HG03196 (cell line): ENCODE results near the gene EIF4G1.
"Not testable (repeated sequence)": the region's sequence is repeated elsewhere in the genome, so short reads cannot be mapped to it uniquely, and the experiment has no call there.

Experiments used
- ATAC-seq: cut with Tn5 transposase; IDR thresholded peaks from one replicate; pipeline ENCODE4 v1.9.1; 2021; ENCODE audit not compliant: unreplicated experiment

EIF4G1 gene

DNA sequence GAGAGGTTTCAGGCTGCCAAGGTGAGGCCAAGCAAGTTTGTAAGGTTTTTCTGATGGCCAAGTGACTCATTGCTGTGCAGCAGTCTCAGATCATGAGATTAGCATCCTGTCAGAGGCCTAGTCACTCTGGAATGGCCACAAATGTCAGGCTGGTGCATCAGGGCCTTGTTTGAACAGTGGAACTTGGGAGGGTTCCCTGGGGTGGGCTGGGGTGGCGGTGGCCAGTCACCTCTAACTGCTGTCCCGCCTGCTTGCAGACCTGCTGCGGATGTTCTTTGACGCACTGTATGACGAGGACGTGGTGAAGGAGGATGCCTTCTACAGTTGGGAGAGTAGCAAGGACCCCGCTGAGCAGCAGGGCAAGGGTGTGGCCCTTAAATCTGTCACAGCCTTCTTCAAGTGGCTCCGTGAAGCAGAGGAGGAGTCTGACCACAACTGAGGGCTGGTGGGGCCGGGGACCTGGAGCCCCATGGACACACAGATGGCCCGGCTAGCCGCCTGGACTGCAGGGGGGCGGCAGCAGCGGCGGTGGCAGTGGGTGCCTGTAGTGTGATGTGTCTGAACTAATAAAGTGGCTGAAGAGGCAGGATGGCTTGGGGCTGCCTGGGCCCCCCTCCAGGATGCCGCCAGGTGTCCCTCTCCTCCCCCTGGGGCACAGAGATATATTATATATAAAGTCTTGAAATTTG lies 20.2 kb downstream of the EIF4G1 start:
- no peak for ATAC-seq

DNA sequence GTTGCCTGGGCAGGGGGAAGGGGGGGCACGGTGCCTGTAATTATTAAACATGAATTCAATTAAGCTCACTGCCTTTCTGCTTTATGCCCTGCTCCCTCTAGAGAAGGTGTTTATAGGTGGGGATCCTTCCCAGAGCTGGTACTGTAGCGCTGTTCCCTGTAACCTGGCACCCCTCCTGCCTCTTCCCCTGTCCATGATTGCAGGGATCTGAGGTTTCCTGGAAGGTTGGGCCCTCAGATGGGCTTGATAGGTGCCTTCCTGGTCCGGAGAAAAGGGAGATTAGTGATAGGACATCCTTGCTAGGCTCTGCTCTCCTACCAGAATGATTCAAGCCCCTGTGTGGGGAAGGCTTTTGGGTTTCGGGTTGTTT lies 20.9 kb downstream of the EIF4G1 start:
- ATAC-seq, result peak; percentile 2

DNA sequence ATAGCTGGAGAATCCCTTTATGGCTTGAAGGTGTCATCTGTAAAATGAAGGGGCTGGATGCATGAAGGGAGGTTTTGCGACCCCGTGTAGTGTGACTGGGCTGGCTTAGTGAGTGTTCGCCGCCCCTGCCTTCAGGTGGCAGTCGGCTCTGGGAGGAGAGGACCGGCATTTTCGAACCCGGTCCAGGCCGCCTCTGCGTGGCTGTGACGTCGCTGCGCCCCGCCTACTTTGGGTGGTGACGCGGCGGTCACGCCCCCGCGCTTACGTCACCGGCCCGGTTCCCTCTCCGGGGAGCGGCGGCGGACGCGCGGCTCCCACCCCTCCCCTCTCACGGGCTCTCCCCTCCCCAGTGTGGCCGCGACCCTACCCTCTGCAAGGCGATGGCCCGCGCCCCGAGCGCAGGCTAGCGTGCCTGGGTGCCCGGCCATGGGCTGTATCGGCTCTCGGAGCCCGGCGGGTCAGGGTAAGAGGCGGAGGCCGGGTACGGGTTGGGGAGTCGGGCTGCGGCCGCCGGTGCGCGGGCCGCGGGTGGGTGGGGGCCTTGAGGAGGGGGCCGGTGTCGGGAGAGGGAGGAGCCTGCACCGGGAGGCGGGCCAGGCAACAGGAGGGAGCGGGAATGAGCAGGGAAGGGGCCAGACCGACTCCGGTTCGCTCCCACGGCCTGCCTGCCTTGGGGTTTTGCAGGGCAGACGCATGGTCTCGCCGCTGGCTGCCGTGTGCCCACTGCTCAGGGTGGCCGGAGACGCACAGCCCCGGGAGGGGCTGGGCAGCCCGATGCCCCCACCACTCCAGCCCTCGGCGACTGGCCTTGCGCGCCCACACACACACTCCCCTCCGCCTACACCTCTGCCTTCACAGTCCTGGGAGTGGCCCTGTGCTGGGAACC lies 21.5 kb downstream of the EIF4G1 start:
- ATAC-seq, result peak; percentile 71

DNA sequence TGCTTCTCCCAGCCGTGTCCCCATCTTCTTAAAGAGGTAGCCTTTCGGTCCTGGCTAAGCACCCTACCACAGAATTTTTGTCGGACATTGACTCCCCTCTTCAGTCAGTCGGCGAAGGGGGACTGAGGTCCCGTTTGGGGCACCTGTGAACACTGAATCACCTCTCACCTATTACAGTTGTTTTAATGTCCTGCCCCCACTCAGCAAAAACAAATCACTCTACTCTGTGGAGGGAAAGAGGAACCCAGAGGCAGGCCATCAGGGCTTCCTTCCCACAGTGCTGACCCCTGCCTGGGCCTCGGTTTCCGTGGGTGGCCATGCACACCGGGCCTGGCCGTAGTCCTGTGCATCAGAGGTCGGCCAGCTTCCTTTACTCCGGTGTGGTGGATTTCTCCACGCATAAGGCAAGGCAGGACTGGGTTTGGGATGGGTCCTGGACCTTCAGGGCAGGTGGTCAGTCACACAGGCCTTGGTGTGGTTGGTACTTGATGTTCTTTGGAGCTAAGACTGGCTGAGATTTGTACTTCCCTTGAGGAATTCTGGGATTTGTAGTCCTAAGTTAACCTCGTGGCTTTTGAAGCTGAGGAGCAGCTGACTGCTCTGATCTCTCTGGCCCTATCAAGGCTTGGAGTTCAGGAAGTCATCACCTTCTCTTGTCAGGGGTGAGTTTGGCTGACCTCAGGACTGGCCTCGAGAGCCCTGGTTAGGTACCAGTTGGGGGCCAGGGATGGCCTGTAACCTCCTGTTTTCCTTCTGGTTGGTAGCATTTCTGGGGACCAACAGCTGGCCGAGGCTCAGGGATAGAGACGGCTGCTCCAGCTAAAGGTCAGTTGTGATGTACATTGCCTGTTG lies 22.4 kb downstream of the EIF4G1 start:
- no peak for ATAC-seq

DNA sequence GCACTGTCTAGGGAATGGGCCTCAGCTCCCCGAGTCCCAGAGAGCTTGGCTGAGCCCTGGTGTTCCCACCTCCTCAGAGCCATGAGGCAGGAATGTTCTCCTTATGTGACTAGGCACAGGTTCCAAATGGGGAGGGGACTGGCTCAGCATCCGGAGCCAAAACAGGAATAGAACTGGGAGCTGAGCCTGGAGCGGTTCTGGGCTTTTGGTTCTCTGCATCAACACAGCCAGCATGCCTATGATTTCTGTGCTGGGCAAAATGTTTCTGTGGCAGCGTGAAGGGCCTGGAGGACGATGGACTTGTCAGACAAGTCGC lies 23.0 kb downstream of the EIF4G1 start, which contains the start of gene FAM131A:
Gene FAM131A, plus strand, starts transcription at position 202 of the 316 bp plus-strand sequence. Its CDS starts 31 bp downstream, at position 233.
- no peak for ATAC-seq

DNA sequence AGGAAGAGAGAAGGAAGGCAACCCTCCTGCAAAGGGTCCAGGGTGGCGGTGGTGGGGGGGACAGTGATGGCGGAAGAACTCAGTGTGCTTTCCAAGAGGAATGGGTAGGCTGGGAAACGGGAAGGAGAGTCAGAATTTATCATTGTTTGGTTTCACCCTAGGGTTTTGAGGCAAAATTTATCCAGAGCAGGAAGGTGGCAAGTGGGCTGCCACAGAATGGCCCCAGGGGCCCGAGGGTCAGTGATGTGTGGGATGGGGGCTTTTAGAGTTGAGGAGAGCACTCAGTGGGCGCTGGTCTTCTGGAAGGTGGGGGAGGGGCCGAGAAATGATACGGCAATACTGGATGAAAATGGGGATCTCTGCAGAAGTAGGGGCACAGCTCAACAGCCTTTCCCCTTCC lies 23.6 kb downstream of the EIF4G1 start:
- no peak for ATAC-seq

DNA sequence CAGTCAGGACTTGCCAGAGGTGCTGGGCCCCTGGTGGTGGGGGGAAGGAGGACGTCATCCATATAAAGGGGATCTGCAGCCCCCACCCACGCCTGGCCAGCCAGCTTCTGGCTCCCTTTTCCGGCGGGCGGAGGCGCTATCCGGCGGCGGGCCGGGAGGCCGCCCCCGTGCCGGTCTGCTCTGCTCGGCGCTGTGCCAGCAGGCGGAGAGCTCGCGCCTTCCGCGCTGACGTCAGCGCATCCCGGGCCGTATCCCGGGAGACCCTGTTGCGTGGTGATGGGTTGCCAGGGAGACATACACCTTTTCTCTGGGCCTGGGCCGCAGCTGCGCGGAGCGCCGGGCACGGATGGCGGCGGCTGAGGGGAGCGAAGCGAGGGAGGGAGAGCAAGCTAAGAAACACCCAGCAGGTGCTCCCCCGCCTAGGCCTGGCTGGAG lies 24.1 kb downstream of the EIF4G1 start:
- no peak for ATAC-seq

DNA sequence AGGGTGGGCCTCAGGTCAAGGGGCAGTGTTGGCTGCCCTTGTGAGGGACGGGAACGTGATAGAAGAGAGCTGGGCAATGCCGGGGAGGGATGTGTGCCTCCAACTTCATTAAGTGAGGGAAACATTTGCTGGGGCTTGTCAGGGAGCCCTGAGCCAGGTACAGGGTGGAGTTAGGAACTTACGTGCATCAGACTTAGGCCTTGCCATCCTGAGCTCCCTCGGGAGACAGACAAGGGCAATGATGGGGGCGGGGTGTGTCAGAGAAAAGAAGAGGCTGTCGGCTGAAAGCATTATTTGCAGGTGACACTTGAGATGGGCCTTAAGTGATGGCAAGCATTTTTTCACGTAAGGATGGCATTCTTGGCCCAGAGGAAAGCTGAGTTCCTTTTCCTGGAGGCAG lies 24.6 kb downstream of the EIF4G1 start:
- ATAC-seq, result no peak

DNA sequence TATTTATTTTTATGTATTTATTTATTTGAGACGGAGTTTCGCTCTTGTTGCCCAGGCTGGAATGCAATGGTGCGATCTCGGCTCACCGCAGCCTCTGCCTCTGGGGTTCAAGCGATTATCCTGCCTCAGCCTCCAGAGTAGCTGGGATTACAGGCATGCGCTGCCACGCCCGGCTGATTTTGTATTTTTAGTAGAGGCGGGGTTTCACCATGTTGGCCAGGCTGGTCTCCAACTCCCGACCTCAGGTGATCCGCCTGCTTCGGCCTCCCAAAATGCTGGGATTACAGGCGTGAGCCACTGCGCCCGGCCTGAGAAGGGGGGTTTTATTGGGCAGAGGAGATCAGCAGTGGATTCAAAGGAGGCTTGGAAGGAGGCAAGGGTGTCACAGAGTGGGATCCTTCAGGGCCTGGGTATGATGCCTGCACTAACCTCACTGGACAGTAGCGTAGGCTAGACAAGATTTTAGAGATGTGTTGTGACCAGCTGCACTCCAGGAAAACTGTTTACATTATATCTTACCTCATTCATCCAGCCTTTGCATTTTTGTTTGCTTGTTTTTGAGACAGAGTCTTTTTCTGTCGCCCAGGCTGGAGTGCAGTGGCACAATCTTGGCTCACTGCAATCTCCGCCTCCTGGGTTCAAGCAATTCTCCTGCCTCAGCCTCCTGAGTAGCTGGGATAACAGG lies 25.2 kb downstream of the EIF4G1 start:
- not testable (repeated sequence) for ATAC-seq

DNA sequence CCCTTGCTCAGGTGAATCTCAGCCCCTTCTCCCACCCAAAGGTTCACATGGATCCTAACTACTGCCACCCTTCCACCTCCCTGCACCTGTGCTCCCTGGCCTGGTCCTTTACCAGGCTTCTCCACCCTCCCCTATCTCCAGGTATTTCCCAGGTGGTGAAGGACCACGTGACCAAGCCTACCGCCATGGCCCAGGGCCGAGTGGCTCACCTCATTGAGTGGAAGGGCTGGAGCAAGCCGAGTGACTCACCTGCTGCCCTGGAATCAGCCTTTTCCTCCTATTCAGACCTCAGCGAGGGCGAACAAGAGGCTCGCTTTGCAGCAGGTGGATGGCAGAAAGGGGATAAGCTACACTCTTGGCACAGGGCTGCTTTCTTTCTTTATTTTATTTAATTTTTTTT lies 27.5 kb downstream of the EIF4G1 start:
- no peak for ATAC-seq

DNA sequence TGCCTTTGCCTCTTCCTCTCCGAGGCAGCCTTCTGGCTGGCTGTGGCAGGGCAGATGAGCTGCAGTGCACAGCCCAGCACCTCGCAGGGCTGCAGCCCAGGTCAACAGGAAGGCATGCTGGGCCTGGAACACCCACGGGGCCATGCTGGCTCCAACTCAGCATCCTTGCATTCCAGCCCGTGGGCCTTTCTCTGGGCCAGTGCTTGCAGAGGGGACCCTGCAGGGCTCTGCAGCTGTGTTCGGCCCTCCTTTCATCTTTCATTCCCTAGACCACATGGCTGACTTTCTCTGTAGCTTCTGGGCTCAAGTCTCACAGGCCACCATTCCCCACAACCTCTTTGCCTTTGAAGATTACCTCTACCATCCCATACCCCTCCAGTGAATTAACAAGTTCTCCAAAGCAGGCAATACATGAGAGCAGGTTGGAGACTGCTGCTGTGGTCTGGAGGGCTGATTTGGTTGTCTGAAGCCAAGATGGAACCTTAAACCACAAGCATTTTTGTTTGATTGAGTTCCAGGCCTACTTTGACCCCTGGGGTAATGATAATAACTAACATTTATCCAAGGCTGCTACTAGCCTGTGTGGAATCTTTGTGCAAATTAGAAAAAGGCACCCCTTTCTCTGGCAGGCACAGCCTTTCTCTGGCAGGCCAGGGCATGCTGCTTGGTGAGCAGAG lies 28.9 kb downstream of the EIF4G1 start:
- ATAC-seq, result no peak

DNA sequence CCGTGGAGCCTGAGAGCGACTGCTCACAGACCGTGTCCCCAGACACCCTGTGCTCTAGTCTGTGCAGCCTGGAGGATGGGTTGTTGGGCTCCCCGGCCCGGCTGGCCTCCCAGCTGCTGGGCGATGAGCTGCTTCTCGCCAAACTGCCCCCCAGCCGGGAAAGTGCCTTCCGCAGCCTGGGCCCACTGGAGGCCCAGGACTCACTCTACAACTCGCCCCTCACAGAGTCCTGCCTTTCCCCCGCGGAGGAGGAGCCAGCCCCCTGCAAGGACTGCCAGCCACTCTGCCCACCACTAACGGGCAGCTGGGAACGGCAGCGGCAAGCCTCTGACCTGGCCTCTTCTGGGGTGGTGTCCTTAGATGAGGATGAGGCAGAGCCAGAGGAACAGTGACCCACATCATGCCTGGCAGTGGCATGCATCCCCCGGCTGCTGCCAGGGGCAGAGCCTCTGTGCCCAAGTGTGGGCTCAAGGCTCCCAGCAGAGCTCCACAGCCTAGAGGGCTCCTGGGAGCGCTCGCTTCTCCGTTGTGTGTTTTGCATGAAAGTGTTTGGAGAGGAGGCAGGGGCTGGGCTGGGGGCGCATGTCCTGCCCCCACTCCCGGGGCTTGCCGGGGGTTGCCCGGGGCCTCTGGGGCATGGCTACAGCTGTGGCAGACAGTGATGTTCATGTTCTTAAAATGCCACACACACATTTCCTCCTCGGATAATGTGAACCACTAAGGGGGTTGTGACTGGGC lies 30.3 kb downstream of the EIF4G1 start:
- no peak for ATAC-seq

DNA sequence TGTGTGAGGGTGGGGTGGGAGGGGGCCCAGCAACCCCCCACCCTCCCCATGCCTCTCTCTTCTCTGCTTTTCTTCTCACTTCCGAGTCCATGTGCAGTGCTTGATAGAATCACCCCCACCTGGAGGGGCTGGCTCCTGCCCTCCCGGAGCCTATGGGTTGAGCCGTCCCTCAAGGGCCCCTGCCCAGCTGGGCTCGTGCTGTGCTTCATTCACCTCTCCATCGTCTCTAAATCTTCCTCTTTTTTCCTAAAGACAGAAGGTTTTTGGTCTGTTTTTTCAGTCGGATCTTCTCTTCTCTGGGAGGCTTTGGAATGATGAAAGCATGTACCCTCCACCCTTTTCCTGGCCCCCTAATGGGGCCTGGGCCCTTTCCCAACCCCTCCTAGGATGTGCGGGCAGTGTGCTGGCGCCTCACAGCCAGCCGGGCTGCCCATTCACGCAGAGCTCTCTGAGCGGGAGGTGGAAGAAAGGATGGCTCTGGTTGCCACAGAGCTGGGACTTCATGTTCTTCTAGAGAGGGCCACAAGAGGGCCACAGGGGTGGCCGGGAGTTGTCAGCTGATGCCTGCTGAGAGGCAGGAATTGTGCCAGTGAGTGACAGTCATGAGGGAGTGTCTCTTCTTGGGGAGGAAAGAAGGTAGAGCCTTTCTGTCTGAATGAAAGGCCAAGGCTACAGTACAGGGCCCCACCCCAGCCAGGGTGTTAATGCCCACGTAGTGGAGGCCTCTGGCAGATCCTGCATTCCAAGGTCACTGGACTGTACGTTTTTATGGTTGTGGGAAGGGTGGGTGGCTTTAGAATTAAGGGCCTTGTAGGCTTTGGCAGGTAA lies 31.1 kb downstream of the EIF4G1 start:
- ATAC-seq, result no peak

DNA sequence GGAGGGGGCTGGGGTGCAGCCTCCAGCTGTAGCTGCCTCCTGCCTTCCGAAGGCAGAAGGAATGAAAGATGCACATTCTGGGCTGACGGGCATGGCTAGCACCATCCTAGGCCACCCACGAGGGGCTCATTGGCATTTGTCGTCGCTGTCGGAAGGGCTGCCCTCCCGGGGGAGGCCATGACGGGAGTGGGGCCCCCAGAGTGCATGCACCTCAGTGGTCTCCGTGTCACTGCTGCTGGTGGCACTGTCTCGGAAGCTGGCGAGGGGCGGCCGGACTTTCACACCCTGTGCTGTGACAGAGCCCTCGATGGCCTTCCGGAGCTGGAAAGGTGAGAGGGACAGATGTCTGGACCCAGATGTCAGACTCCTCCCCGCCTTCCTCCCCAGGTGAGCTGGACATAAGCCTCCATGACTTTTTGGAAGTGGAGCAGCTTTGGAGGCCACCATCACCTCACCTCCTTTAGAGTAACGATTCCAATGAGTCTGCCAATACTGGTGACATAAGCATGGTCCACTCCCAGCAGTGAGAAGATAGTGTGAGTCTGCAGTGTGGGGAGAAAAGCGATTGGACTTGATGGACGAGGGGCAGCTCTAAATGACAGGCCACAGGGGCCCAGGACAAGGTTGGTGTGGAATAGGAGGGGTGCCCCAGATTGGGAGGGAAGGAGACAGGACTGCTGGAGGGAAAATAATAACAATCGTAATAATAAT lies 32.2 kb downstream of the EIF4G1 start:
- no peak for ATAC-seq

DNA sequence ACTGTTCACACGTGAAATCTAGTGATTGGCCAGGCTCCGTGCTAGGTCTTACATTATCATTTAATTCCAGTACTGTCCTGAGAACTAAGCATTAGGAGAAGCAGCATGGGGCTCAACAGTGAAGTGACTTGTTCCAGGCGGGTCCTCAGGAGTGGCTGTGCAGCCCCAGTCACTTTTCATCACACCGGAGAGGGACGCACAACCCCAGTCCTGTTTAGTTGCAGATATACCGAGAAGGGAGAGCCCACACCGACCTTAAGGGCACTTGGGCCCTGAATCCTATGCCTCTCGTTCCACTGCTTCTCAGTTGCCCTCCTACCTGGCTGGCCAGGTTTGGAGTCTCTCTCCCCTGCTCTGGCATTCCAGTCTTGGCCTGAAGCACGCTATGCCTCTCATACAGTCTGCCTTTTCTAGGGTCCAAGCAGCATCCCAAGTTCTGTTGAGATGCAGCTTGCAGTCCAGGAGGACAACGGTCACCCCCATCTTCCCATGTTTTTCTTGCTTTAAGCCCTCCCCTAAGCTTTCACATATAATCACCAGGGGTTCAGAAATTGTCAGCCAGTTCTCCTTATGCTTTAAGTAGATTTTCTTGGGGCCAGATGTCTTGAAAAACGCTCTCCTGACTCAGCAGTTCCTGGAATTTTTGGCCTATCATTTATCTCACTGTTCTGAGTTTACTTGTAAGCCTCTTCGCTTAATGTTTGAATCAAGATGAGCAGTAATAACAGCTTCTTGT lies 33.1 kb downstream of the EIF4G1 start:
- ATAC-seq, result no peak

DNA sequence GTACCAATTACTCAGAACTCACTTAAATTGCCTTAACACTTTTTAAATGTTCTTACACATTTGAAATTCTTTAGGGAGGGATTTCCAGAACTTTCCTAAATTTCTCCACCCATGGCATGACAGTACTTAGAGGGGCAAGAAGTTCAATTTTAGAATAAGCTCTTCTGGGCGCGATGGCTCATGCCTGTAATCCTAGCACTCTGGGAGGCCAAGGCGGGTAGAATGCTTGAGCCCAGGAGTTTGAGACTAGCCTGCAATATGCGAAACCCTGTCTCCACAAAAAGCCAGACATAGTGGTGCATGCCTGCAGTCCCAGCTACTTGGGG lies 33.6 kb downstream of the EIF4G1 start:
- ATAC-seq, result no peak

DNA sequence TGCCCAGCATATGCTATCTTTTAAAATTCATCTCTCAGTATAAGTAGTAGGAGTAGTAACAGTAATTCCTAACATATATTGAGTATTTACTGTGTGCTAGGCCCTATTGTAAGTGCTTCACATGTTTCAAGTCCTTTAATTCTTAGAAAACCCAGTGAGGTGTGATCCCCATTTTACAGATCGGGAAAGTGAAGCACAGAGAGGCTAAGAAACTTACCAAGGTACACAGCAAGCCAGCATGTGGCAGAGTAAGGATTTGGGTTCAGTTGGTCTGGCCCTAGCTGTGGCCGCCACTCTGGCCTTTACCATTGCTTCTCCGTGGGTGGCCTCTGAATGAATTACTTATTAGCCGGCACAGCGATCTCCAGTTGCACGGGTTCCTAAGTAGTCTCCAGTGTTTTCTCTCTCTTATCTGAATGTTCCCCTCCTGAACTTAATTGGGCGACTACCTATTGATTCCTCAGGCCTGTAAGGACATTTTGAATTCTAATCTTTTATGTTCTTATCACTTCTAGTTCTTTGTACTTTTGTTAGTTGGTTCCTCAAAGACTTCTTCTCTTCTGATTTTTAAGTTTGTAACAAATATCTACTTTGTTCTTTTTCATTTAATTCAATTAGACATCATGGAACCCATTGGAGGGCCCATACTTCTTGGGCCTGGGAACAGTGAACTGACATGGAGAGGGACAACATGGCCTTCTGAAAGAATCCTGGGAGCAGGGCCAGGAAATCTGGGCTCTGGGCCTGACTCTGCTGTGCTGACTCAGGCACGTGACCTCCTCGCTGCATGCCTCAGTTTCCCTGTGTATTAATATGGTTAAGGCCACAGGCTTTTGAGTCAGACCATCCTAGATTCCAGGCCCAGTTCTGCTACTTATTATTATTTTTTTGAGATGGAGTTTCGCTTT lies 35.4 kb downstream of the EIF4G1 start:
- ATAC-seq, result no peak
